Measurements from ENCODE around the gene SLC35B2.

SLC35B2 gene

GRCh38 chr6:44269921-44270525, 12.7 kb upstream of the SLC35B2 start, which contains the start of gene TMEM151B:
TSS of gene TMEM151B (plus strand) at chr6:44270450. CDS start at chr6:44270743, 293 bp downstream.
- Histone ChIP-seq H3K36me3 (replicated peaks; ENCODE audit: insufficient read depth, low read length) (no peaks in the 10 kb centered on the region), H3K4me3 (ENCODE audit: low read length) (no peak within 1 kb of the TSS), H3F3A (ENCODE audit: insufficient read depth, low read length) (peaks cover 17% of the 10 kb centered on the region), H4K20me1 (ENCODE audit: insufficient read depth, low read length) (no peaks in the 10 kb centered on the region), H2AFZ (ENCODE audit: low read length) (no peak within 1 kb of the TSS), H3K4me2 (ENCODE audit: low read depth, low read length) (no peak within 1 kb of the TSS), H3K27ac (ENCODE audit: low read length) (no peak within 1 kb of the TSS), H3K9me2 (replicated peaks; ENCODE audit: insufficient read depth, low read length) (no peaks in the 10 kb centered on the region), H3K27me3 (replicated peaks; ENCODE audit: insufficient read depth, low read length) (peaks cover 54% of the 10 kb centered on the region), H3K9me3 (replicated peaks; ENCODE audit: insufficient read depth, low read length) (no peaks in the 10 kb centered on the region), H3K4me1 (ENCODE audit: low read length) (peaks cover 15% of the 10 kb centered on the region), H3K79me2 (ENCODE audit: low read length) (peaks cover 2% of the 10 kb centered on the region), H3K9ac (ENCODE audit: low read length) (no peak within 1 kb of the TSS)
- TF ChIP-seq EZH2 (optimal IDR thresholded peaks at IDR 0.05; ENCODE audit: low read depth, low read length): no peak
- no peak for TF ChIP-seq EZH2phosphoT487 (IDR thresholded peaks at IDR 0.05; ENCODE audit: low read length)
- TF ChIP-seq CTCF (IDR thresholded peaks at IDR 0.05; ENCODE audit: low read length): no peak
- no peak for DNase-seq

DNA sequence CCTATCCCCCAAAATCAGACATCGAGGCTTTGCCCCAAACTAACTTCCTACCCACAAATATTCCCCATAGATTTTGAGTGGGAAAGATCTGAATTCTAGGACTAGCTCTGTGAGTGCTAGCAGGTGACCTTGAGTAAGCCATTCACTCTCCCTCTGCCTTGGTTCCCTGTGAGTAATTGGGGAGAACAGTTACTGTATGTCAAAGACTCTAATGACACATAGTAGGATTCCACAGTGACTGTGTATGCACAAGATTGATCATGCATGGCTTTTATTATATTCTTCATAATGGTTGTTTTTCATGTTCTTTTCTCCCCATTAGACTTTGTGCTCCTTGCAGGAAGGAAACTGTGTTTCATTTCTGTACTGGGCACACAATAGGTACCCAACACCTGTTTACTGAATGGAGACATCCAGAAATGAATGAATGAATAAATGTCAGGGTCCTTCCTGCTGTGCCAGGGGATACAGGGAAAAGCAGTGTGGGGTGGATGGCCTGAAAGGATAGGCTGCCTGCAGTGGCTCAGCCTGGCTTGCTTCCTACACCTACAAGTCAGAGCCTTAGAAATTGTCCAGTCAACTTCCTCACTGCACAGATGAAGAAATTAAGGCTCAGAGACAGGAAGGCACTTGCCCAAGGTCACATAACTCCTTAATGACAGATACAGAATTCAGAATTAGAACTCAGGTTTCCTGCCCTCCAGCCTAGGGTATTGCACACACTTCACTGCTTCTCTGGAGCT, 12.0 kb upstream of the SLC35B2 start:
- H3K79me2 ChIP-seq (ENCODE audit: low read length): peaks cover 8% of the 10 kb centered on the region
- DNase-seq: no peak
- TF ChIP-seq EZH2phosphoT487 (IDR thresholded peaks at IDR 0.05; ENCODE audit: low read length) (no peak), EZH2 (optimal IDR thresholded peaks at IDR 0.05; ENCODE audit: low read depth, low read length) (no peak)
- H3F3A ChIP-seq (ENCODE audit: insufficient read depth, low read length): peaks cover 23% of the 10 kb centered on the region
- H3K9ac ChIP-seq (ENCODE audit: low read length): no peak overlapping the region
- H3K27me3 ChIP-seq (replicated peaks; ENCODE audit: insufficient read depth, low read length): peaks cover 52% of the 10 kb centered on the region
- no peak overlapping the region for H3K4me2 ChIP-seq (ENCODE audit: low read depth, low read length)
- H3K4me1 ChIP-seq (ENCODE audit: low read length): peaks cover 15% of the 10 kb centered on the region
- no peak overlapping the region for H2AFZ ChIP-seq (ENCODE audit: low read length)
- no peak overlapping the region for H3K27ac ChIP-seq (ENCODE audit: low read length)
- H3K4me3 ChIP-seq (ENCODE audit: low read length): no peak overlapping the region
- H3K9me2 ChIP-seq (replicated peaks; ENCODE audit: insufficient read depth, low read length): no peaks in the 10 kb centered on the region
- H3K9me3 ChIP-seq (replicated peaks; ENCODE audit: insufficient read depth, low read length): no peaks in the 10 kb centered on the region
- H4K20me1 ChIP-seq (ENCODE audit: insufficient read depth, low read length): no peaks in the 10 kb centered on the region
- H3K36me3 ChIP-seq (replicated peaks; ENCODE audit: insufficient read depth, low read length): no peaks in the 10 kb centered on the region

DNA sequence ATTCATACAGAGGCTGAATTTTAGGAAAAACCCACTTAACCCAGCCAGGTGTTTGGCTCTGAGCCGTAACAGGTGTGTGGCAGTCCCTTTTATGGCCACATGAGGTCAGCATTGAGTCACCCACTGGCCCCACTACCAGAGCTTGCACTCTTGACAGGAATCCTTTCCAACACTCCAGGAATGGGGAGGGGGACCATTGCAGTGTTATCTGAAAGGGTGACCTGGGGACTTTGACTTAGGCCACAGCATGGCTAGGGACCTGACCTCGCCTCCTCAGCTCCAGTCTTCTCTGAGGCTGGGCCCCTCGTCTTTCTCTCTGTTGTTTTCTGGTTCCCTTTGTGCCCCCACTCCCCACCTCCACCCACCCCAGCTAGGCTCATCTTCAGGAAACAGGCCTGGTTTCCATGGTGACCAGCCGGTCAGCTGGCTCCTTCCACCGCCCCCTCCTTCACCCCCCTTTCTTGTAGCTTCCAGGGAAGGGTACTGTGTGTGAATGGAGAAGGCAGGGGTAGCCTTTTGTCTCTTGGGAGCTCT, 10.8 kb upstream of the SLC35B2 start:
- H3K9me3 ChIP-seq (replicated peaks; ENCODE audit: insufficient read depth, low read length): no peaks in the 10 kb centered on the region
- H3K4me1 ChIP-seq (ENCODE audit: low read length): peaks cover 15% of the 10 kb centered on the region
- DNase-seq: peak; percentile 57
- TF ChIP-seq CTCF (IDR thresholded peaks at IDR 0.05; ENCODE audit: low read length) (peak; percentile 93), EZH2phosphoT487 (IDR thresholded peaks at IDR 0.05; ENCODE audit: low read length) (no peak), EZH2 (optimal IDR thresholded peaks at IDR 0.05; ENCODE audit: low read depth, low read length) (no peak)
- H3K36me3 ChIP-seq (replicated peaks; ENCODE audit: insufficient read depth, low read length): no peaks in the 10 kb centered on the region
- no peak overlapping the region for H3K27ac ChIP-seq (ENCODE audit: low read length)
- no peak overlapping the region for H3K9ac ChIP-seq (ENCODE audit: low read length)
- no peak overlapping the region for H2AFZ ChIP-seq (ENCODE audit: low read length)
- no peak overlapping the region for H3K4me2 ChIP-seq (ENCODE audit: low read depth, low read length)
- peaks cover 20% of the 10 kb centered on the region for H3K79me2 ChIP-seq (ENCODE audit: low read length)
- no peaks in the 10 kb centered on the region for H3K9me2 ChIP-seq (replicated peaks; ENCODE audit: insufficient read depth, low read length)
- no peaks in the 10 kb centered on the region for H4K20me1 ChIP-seq (ENCODE audit: insufficient read depth, low read length)
- H3K4me3 ChIP-seq (ENCODE audit: low read length): no peak overlapping the region
- peaks cover 42% of the 10 kb centered on the region for H3K27me3 ChIP-seq (replicated peaks; ENCODE audit: insufficient read depth, low read length)
- peaks cover 34% of the 10 kb centered on the region for H3F3A ChIP-seq (ENCODE audit: insufficient read depth, low read length)
